Hematopoietic multipotent progenitor cell treated with erythropoietin and hydrocortisone succinate and interleukin-3 and kit ligand, for 6 days (in vitro differentiated cells): ENCODE results near the gene GP1BB.

Experiments
- DNase-seq: peaks from one replicate; pipeline ENCODE4 v3.0.0-alpha.2; 2015

GP1BB gene

GRCh38 chr22:19742160-19743066 is 19.1 kb downstream of the GP1BB start:
- DNase-seq: no peak

GRCh38 chr22:19743081-19743480 is 19.7 kb downstream of the GP1BB start:
- DNase-seq: no peak

- no peak for DNase-seq
Observed at GRCh38 chr22:19743651-19744050, 20.3 kb downstream of the GP1BB start.

- no peak for DNase-seq
Observed at GRCh38 chr22:19744350-19745006, 21.1 kb downstream of the GP1BB start.

- DNase-seq: no peak
Observed at GRCh38 chr22:19745155-19746101, 22.1 kb downstream of the GP1BB start.

- no peak for DNase-seq
Observed at GRCh38 chr22:19746726-19747125, 23.4 kb downstream of the GP1BB start.

GRCh38 chr22:19747551-19747950 is 24.2 kb downstream of the GP1BB start:
- DNase-seq: no peak

GRCh38 chr22:19748139-19748538 is 24.8 kb downstream of the GP1BB start:
- DNase-seq: no peak

GRCh38 chr22:19748991-19749664 is 25.8 kb downstream of the GP1BB start:
- no peak for DNase-seq

GRCh38 chr22:19749876-19750275 is 26.5 kb downstream of the GP1BB start:
- no peak for DNase-seq

- DNase-seq: no peak
Observed at GRCh38 chr22:19750507-19751490, 27.5 kb downstream of the GP1BB start.

GRCh38 chr22:19751497-19752245 is 28.3 kb downstream of the GP1BB start:
- no peak for DNase-seq

- no peak for DNase-seq
Observed at GRCh38 chr22:19753090-19753842, 29.9 kb downstream of the GP1BB start.

- no peak for DNase-seq
Observed at GRCh38 chr22:19753996-19754700, 30.8 kb downstream of the GP1BB start.

- no peak for DNase-seq
Observed at GRCh38 chr22:19754701-19755144, 31.4 kb downstream of the GP1BB start.

GRCh38 chr22:19755145-19755710 is 31.9 kb downstream of the GP1BB start:
- DNase-seq: no peak

- DNase-seq: no peak
Observed at GRCh38 chr22:19755722-19756287, 32.5 kb downstream of the GP1BB start.
